GM12874 (cell line): ENCODE results near the gene C15orf61.

Source experiments
- TF ChIP-seq, protein P1 (sequence below): IDR thresholded peaks from 2 replicates; pipeline ENCODE4 v1.5.1; 2011; ENCODE audit warnings: low read depth, mild to moderate bottlenecking, control low read depth, low read length, moderate library complexity; ENCODE audit not compliant: insufficient read depth

C15orf61 gene

DNA sequence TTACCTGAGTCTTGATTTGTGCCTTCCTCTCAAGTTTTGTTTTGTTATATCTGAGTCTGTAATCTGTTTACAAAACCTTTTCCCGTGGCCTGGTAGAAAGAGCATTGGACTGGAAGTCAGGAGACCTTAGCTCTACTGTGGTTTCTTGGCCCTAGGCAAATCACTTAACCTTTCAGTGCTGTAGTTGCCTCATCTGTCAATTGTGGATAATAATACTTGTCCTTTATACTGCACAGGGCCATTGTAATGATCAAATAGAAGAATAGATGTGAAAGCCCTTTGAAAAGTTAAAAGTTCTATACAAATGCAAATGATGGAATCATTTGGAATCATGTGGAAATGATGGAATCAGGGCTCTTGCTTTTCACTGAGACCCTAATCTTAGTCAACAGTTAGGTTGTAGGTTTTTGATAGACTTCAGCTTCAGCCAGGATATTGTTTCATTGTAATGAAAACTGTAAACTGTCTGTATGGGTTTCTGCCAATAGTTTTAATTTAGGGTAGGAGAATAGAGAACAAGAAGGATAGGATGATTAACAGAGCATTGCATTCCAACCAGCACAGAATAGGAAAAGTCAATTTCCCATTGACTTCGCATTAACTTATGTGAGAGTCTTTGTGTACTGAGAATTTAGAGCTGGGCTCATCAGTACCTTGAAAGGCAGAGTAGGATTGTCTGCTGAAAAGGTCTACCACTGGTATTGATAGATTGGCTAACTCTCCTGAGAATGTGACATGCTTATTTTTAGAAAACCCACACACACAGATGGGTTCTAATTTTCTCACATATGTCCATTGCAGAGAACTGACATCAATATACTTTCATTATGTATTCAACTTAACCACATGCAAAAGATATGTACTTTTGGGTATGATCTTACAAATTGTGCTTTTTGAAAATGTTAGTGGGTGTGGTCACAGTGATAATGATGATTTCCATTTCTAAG lies 43.4 kb downstream of the C15orf61 start:
- TF ChIP-seq, protein P1, sequence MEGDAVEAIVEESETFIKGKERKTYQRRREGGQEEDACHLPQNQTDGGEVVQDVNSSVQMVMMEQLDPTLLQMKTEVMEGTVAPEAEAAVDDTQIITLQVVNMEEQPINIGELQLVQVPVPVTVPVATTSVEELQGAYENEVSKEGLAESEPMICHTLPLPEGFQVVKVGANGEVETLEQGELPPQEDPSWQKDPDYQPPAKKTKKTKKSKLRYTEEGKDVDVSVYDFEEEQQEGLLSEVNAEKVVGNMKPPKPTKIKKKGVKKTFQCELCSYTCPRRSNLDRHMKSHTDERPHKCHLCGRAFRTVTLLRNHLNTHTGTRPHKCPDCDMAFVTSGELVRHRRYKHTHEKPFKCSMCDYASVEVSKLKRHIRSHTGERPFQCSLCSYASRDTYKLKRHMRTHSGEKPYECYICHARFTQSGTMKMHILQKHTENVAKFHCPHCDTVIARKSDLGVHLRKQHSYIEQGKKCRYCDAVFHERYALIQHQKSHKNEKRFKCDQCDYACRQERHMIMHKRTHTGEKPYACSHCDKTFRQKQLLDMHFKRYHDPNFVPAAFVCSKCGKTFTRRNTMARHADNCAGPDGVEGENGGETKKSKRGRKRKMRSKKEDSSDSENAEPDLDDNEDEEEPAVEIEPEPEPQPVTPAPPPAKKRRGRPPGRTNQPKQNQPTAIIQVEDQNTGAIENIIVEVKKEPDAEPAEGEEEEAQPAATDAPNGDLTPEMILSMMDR, result no peak

DNA sequence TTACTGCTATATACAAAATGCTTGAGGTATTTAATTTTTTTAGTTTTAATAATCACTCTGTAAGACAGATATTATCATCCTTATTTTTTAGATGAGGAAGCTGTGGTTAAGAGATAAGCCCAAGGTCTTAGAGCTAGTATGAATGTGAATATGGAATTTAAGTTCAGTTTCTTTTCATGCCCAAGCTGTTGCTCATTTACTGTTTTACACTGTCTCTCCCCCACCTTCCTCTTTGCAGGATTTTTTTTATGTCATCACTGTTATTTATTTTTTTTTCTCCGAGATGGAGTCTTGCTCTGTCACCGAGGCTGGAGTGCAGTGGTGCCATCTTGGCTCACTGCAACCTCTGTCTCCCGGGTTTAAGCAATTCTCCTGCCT lies 44.0 kb downstream of the C15orf61 start:
- TF ChIP-seq, protein P1, result no peak

- TF ChIP-seq, protein P1, result no peak
Measured at GRCh38 chr15:67569668-67570067, 48.7 kb downstream of the C15orf61 start.

DNA sequence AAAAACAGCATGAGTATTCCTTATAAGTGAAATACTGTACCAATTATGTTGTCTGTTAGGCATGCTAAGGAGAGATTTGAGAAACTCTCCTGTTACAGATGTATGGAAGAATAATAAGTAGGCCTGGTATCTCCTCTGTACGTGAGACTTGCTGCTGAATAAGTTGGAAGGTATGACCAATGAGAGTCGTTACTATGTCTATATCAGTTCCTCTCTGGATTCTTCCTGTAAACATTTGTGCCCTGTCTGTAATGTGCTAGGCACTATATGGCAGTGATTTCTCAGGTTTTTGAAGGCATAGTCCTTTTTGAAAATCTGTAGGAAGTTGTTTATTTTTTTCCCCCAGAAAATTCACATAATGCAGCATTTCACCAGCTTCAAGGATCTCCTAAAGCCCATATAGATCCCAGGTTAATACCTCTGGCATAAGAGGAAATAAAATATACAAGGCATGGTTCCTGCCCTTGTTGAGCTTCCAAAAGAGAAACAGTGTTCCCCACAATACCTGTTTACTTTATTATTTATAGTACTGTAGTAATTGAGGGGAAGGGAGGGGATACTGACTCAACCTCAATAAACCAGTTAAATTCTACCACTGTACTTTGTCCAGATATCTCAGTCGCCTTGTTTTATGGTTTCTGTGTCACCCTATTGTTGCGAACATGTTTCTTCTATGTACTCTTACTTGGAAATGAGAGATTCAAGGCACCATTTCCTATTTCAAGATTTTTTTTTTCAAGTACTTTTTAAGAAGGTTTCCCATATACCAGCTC lies 50.1 kb downstream of the C15orf61 start:
- TF ChIP-seq, protein P1, result no peak

- TF ChIP-seq, protein P1, result no peak
Measured at GRCh38 chr15:67571648-67572415, 50.9 kb downstream of the C15orf61 start.

- TF ChIP-seq, protein P1, result no peak
Measured at GRCh38 chr15:67573194-67573593, 52.3 kb downstream of the C15orf61 start.

GRCh38 chr15:67575039-67575502 lies 54.1 kb downstream of the C15orf61 start:
- TF ChIP-seq, protein P1, result no peak
